ENCODE results near the gene GLRX5.
"Not testable (repeated sequence)": the region's sequence is repeated elsewhere in the genome, so short reads cannot be mapped to it uniquely, and the experiment has no call there.

GLRX5 gene

DNA sequence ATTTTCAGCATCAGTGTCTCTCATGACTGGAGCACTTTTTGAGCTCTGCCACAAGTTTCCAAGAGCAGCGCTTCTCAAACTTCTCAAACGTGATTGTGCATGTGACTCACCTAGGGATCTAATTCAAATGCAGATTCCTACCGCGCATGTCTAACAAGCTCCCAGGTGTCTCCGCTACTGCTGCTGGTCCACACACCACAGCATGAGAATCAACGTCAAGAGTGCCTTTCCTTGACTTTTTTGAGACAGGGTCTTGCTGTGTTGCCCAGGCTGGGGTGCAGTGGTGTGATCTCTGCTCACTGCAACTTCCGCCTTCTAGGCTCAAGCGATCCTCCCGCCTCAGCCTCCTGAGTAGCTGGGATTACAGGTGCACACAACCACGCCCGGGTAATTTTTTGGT is 22.4 kb downstream of the GLRX5 start:
- Mint-ChIP-seq H3K36me3 (no peaks in the 10 kb centered on the region), H3K4me1 (peaks cover 3% of the 10 kb centered on the region), H3K4me3 (no peak overlapping the region), H3K9me3 (no peaks in the 10 kb centered on the region), H3K27ac (no peak overlapping the region), H3K27me3 (peaks cover 10% of the 10 kb centered on the region)
- DNase-seq (ENCODE audit: low spot score in 2 of 2) (no peak), ATAC-seq (ENCODE audit: low read depth) (no peak)

- Mint-ChIP-seq H3K27ac (no peak overlapping the region), H3K4me1 (peaks cover 3% of the 10 kb centered on the region), H3K36me3 (no peaks in the 10 kb centered on the region), H3K27me3 (peaks cover 16% of the 10 kb centered on the region), H3K9me3 (no peaks in the 10 kb centered on the region), H3K4me3 (no peak overlapping the region)
- no peak for DNase-seq (ENCODE audit: low spot score in 2 of 2)
- no peak for ATAC-seq (ENCODE audit: low read depth)
Observed at GRCh38 chr14:95557832-95558231, 23.0 kb downstream of the GLRX5 start.

- peaks cover 7% of the 10 kb centered on the region for H3K4me1 Mint-ChIP-seq
- no peaks in the 10 kb centered on the region for H3K9me3 Mint-ChIP-seq
- no peak overlapping the region for H3K27ac Mint-ChIP-seq
Observed at GRCh38 chr14:95559203-95559602, 24.4 kb downstream of the GLRX5 start.

GRCh38 chr14:95561001-95561412 is 26.2 kb downstream of the GLRX5 start:
- peak; percentile 99 for ATAC-seq (ENCODE audit: low read depth)
- H3K4me1 Mint-ChIP-seq, result peaks cover 7% of the 10 kb centered on the region
- peak; percentile 90 to 91 for DNase-seq (ENCODE audit: low spot score in 2 of 2)
- H3K27me3 Mint-ChIP-seq, result peaks cover 20% of the 10 kb centered on the region
- H3K36me3 Mint-ChIP-seq, result no peaks in the 10 kb centered on the region
- no peak overlapping the region for H3K4me3 Mint-ChIP-seq
- H3K9me3 Mint-ChIP-seq, result no peaks in the 10 kb centered on the region
- H3K27ac Mint-ChIP-seq, result no peak overlapping the region

More at GRCh38 chr14:95559203-95559602, 24.4 kb downstream of the GLRX5 start:
- no peak overlapping the region for H3K4me3 Mint-ChIP-seq
- DNase-seq (ENCODE audit: low spot score in 2 of 2) (no peak), ATAC-seq (ENCODE audit: low read depth) (no peak)
- no peaks in the 10 kb centered on the region for H3K36me3 Mint-ChIP-seq
- peaks cover 18% of the 10 kb centered on the region for H3K27me3 Mint-ChIP-seq

DNA sequence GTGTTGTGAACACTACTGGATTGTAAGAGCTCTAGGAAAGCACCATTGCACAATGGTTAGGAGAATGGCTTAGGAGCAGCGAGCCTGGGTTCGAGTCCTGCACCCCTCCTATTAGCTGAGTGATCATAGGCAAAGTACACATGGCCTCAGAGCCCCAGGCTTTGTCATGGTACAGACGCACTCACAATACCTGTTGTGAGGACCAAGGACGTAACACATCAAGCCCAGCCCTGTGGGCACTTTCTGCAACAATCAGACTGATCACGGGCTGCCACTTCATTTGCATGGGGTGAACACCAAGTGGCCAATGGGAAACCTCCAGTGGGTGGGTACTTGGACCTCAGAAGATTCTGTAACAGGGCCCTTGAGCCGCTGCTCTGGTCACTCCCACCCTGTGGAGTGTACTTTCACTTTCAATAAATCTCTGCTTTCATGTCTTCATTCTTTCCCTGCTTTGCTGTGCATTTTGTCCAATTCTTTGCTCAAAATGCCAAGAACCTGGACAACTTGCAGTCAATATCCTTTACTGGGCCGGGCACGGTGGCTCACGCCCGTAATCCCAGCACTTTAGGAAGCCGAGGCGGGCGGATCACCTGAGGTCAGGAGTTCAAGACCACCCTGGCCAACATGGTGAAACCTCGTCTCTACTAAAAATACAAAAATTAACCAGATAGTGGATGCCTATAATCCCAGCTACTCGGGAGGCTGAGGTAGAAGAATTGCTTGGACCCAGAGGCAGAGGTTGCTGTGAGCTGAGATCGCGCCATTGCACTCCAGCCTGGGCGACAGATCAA is 28.2 kb downstream of the GLRX5 start:
- DNase-seq (ENCODE audit: low spot score in 2 of 2) (no peak), ATAC-seq (ENCODE audit: low read depth) (no peak)
- Mint-ChIP-seq H3K36me3 (no peaks in the 10 kb centered on the region), H3K4me1 (peaks cover 7% of the 10 kb centered on the region), H3K27me3 (peaks cover 24% of the 10 kb centered on the region), H3K27ac (no peak overlapping the region), H3K9me3 (no peaks in the 10 kb centered on the region), H3K4me3 (no peak overlapping the region)

GRCh38 chr14:95564060-95564459 is 29.2 kb downstream of the GLRX5 start:
- no peak for DNase-seq (ENCODE audit: low spot score in 2 of 2)

GRCh38 chr14:95569440-95569839 is 34.6 kb downstream of the GLRX5 start:
- Mint-ChIP-seq H3K27ac (no peak overlapping the region), H3K27me3 (peaks cover 27% of the 10 kb centered on the region), H3K9me3 (no peaks in the 10 kb centered on the region), H3K4me1 (no peaks in the 10 kb centered on the region), H3K36me3 (no peaks in the 10 kb centered on the region), H3K4me3 (no peak overlapping the region)
- DNase-seq (ENCODE audit: low spot score in 2 of 2) (no peak), ATAC-seq (ENCODE audit: low read depth) (no peak)

More at GRCh38 chr14:95564060-95564459, 29.2 kb downstream of the GLRX5 start:
- H3K27ac Mint-ChIP-seq, result no peak overlapping the region
- no peak for ATAC-seq (ENCODE audit: low read depth)
- H3K9me3 Mint-ChIP-seq, result no peaks in the 10 kb centered on the region
- H3K27me3 Mint-ChIP-seq, result peaks cover 24% of the 10 kb centered on the region
- H3K4me3 Mint-ChIP-seq, result no peak overlapping the region
- H3K4me1 Mint-ChIP-seq, result peaks cover 7% of the 10 kb centered on the region
- no peaks in the 10 kb centered on the region for H3K36me3 Mint-ChIP-seq

GRCh38 chr14:95573313-95573712 is 38.5 kb downstream of the GLRX5 start:
- H3K4me1 Mint-ChIP-seq, result peaks cover 21% of the 10 kb centered on the region
- no peak overlapping the region for H3K4me3 Mint-ChIP-seq
- DNase-seq (ENCODE audit: low spot score in 2 of 2), result no peak
- no peaks in the 10 kb centered on the region for H3K9me3 Mint-ChIP-seq
- H3K27ac Mint-ChIP-seq, result no peak overlapping the region
- H3K27me3 Mint-ChIP-seq, result peaks cover 26% of the 10 kb centered on the region
- H3K36me3 Mint-ChIP-seq, result no peaks in the 10 kb centered on the region
- ATAC-seq (ENCODE audit: low read depth), result no peak

DNA sequence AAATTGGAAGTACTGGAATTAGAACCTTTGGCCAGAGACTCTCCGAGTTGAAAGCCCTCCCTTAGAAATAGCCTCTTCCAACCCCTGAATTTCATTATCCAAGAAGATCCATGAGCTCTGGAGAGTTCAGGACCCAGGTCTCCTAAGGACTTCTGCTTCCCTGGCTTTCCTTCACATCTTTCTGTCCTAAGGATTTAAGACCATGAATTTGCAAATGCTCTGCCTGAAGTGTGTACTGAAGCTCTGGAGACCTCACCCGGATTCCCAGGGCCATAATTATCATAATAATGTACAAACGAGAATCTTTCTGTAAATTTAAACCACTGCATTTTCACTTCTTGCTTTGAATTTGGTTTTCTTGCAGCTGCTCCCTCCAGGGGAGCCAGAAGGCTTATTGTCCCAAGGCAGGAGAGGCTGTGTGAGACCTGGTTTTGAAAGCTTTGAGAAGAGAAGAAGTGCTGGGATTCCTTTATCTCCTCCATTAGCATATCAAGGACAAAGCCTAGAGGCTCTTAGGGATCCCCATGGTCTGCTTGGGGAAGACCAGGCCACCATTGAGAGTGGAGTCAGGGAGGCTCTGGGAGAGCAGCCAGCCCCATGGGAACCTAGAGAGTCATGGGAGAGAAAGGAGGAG is 41.1 kb downstream of the GLRX5 start:
- peak overlapping the region; percentile 12 for H3K27ac Mint-ChIP-seq
- DNase-seq (ENCODE audit: low spot score in 2 of 2), result no peak
- no peak for ATAC-seq (ENCODE audit: low read depth)
- no peaks in the 10 kb centered on the region for H3K36me3 Mint-ChIP-seq
- H3K4me1 Mint-ChIP-seq, result peaks cover 21% of the 10 kb centered on the region
- peaks cover 27% of the 10 kb centered on the region for H3K27me3 Mint-ChIP-seq
- H3K4me3 Mint-ChIP-seq, result no peak overlapping the region
- H3K9me3 Mint-ChIP-seq, result no peaks in the 10 kb centered on the region

- Mint-ChIP-seq H3K4me1 (peaks cover 21% of the 10 kb centered on the region), H3K4me3 (no peak overlapping the region), H3K36me3 (no peaks in the 10 kb centered on the region), H3K9me3 (no peaks in the 10 kb centered on the region), H3K27me3 (peaks cover 27% of the 10 kb centered on the region), H3K27ac (no peak overlapping the region)
- ATAC-seq (ENCODE audit: low read depth) (peak; percentile 99), DNase-seq (ENCODE audit: low spot score in 2 of 2) (peak in 1 of 2 donors; percentile 47)
Observed at GRCh38 chr14:95577067-95577800, 42.4 kb downstream of the GLRX5 start.

DNA sequence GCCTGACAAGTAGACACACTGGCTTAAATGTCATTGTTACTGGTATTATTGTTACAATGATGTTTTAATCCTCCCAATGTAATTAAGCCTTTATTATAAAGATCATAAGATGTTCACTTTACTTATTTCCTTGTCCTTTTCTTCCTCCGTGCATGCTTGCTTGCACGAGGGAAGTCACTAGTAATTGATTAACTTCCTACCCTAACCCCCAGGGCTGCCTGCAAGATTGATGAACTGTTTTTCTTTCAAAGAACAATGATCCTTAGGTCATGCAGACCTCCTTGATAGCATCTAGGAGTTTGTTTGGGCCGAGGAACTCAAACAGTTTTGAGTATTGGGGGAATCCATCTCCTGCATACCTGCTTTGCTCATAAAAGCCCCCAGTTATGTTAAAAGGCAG is 43.0 kb downstream of the GLRX5 start:
- DNase-seq (ENCODE audit: low spot score in 2 of 2), result no peak
- Mint-ChIP-seq H3K27me3 (peaks cover 25% of the 10 kb centered on the region), H3K27ac (no peak overlapping the region), H3K4me3 (no peak overlapping the region), H3K36me3 (no peaks in the 10 kb centered on the region), H3K4me1 (peaks cover 21% of the 10 kb centered on the region), H3K9me3 (no peaks in the 10 kb centered on the region)
- no peak for ATAC-seq (ENCODE audit: low read depth)

- peaks cover 32% of the 10 kb centered on the region for H3K27me3 Mint-ChIP-seq
- not testable (repeated sequence) for H3K27ac Mint-ChIP-seq; DNase-seq (ENCODE audit: low spot score in 2 of 2); H3K9me3 Mint-ChIP-seq; H3K4me1 Mint-ChIP-seq; H3K4me3 Mint-ChIP-seq; H3K36me3 Mint-ChIP-seq; ATAC-seq (ENCODE audit: low read depth)
Observed at GRCh38 chr14:95583836-95584617, 49.2 kb downstream of the GLRX5 start.

GRCh38 chr14:95585953-95586620 is 51.2 kb downstream of the GLRX5 start:
- DNase-seq (ENCODE audit: low spot score in 2 of 2) (no peak), ATAC-seq (ENCODE audit: low read depth) (no peak)
- Mint-ChIP-seq H3K9me3 (peaks cover 11% of the 10 kb centered on the region), H3K4me1 (no peaks in the 10 kb centered on the region), H3K27ac (no peak overlapping the region), H3K27me3 (peaks cover 31% of the 10 kb centered on the region), H3K4me3 (no peak overlapping the region), H3K36me3 (peaks cover 8% of the 10 kb centered on the region)

Measured in memory B cell (primary cell).